Tibial nerve (tissue), 4 donors: ENCODE measurements around the gene NKIRAS2. TPM values are rescaled to one million over a fixed set of nuclear protein-coding genes. Genes with fewer than 3 reads are reported as not detected.

ENCODE experiments used
- DNase-seq, 2 donors: peaks; one replicate each; pipeline ENCODE4 v3.0.0-alpha.2; 2019; ENCODE audit warnings: low spot score in 2 of 2
- H3K27ac ChIP-seq, 4 donors: fragments of 200-600 bp; sonication (generic) in 3 of 4; one replicate each; pipeline ENCODE4 v1.5.1; 2017 to 2019; ENCODE audit warnings: mild to moderate bottlenecking in 1 of 4
- H3K27me3 ChIP-seq, 2 donors: fragments of 200-600 bp; sonication (generic) in 1 of 2; one replicate each; pipeline versions ENCODE4 v1.5.1 to v1.6.0; 2017 to 2019
- H3K36me3 ChIP-seq, 3 donors: fragments of 200-600 bp; sonication (generic); one replicate each; pipeline ENCODE4 v1.5.1; 2018 to 2019
- H3K4me1 ChIP-seq, 4 donors: fragments of 200-600 bp; sonication (generic) in 3 of 4; one replicate each; pipeline ENCODE4 v1.5.1; 2017 to 2019
- H3K4me3 ChIP-seq, 4 donors: fragments of 200-600 bp; sonication (generic) in 3 of 4; one replicate each; pipeline ENCODE4 v1.5.1; 2017 to 2019; ENCODE audit warnings: mild to moderate bottlenecking in 1 of 4, moderate library complexity in 1 of 4
- H3K9me3 ChIP-seq, 4 donors: fragments of 200-600 bp; sonication (generic) in 3 of 4; one replicate each; pipeline ENCODE4 v1.5.1; 2017 to 2019
- CTCF ChIP-seq, 5 experiments: fragments of 200-600 bp in 3 of 5; fragments of 450-650 bp in 2 of 5; sonication (generic) in 3 of 5; IDR thresholded peaks; one replicate each; pipeline ENCODE4 v1.5.1; 2016 to 2019; ENCODE audit warnings: antibody characterized with exemption in 5 of 5, mild to moderate bottlenecking in 3 of 5, moderate library complexity in 2 of 5
- EP300 ChIP-seq, 2 donors: sonication (generic); formaldehyde crosslinking; IDR thresholded peaks; one replicate each; pipeline ENCODE4 v1.6.1; 2017; ENCODE audit warnings: antibody characterized with exemption in 2 of 2, mild to moderate bottlenecking in 1 of 2
- POLR2A ChIP-seq, 2 donors: fragments of 450-650 bp; IDR thresholded peaks; one replicate each; pipeline ENCODE4 v1.6.1; 2017; ENCODE audit warnings: antibody characterized with exemption in 2 of 2, mild to moderate bottlenecking in 2 of 2, moderate library complexity in 2 of 2
- WGBS, 2 donors: methylation state at CpG; one replicate each; pipeline ENCODE4 v1.1.5; 2018; 5-methylcytosine and 5-hydroxymethylcytosine counted together
- total RNA-seq, 4 donors: library from RNA; depleted of rRNA; stranded (reverse); fragments of >200 nt; gene quantifications; one replicate each; pipeline ENCODE4 v1.1.0, GENCODE V29; 2016

The NKIRAS2 gene
- total RNA-seq, 4 donors from 2014 or later: 17.7 to 39.9 (median 23.8) TPM

GRCh38 chr17:42023524-42024349 is 3.8 kb downstream of the NKIRAS2 start:
- Histone ChIP-seq H3K27ac (peak overlapping the region in 3 of 4 donors; percentile 53 to 80 (median 76)), H3K9me3 (no peaks in the 10 kb centered on the region), H3K4me1 (peaks cover 4 to 71% (median 29%) of the 10 kb centered on the region in 4 donors), H3K4me3 (no peak overlapping the region), H3K27me3 (no peaks in the 10 kb centered on the region), H3K36me3 (peaks cover 0 to 32% (median 14%) of the 10 kb centered on the region in 3 donors)
- WGBS, 2 donors: 77 to 86% methylated on average over 15 of the region's 15 CpGs
- peak in 1 of 2 donors; percentile 10 for DNase-seq
- TF ChIP-seq EP300 (IDR thresholded peaks at IDR 0.05): no peak
- no peak for TF ChIP-seq POLR2A (IDR thresholded peaks at IDR 0.05)
- TF ChIP-seq CTCF (IDR thresholded peaks at IDR 0.05): no peak

DNA sequence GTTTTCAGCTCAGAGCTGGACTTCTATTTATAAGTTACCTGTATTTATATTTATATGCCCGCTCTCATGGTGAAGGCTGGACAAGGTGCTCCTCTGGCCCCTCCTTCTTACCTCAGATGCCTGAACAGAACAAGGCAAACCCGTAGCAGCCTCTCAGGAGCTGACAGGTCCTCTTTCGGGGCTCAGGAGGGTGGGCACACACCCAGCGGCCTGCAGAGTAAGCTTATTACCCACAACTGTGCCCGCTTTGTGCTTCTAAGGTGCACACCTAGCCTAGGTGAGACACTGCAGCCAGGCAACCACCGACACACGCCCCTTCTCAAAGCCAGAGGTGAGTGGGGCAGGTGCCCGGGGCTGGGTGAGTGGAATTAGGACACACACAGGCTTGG is 5.3 kb downstream of the NKIRAS2 start:
- no peak for DNase-seq
- 63 to 71% methylated on average over 8 of the region's 8 CpGs for WGBS, 2 donors
- peak overlapping the region in 3 of 4 donors; percentile 53 to 80 (median 76) for H3K27ac ChIP-seq
- H3K36me3 ChIP-seq: peaks cover 0 to 34% (median 14%) of the 10 kb centered on the region in 3 donors
- peaks cover 4 to 65% (median 27%) of the 10 kb centered on the region in 4 donors for H3K4me1 ChIP-seq
- no peaks in the 10 kb centered on the region for H3K27me3 ChIP-seq
- H3K9me3 ChIP-seq: no peaks in the 10 kb centered on the region
- H3K4me3 ChIP-seq: no peak overlapping the region
- TF ChIP-seq CTCF (IDR thresholded peaks at IDR 0.05): no peak
- no peak for TF ChIP-seq EP300 (IDR thresholded peaks at IDR 0.05)
- TF ChIP-seq POLR2A (IDR thresholded peaks at IDR 0.05): no peak

- H3K4me3 ChIP-seq: no peak overlapping the region
- no peak for DNase-seq
- no peak for TF ChIP-seq POLR2A (IDR thresholded peaks at IDR 0.05)
- no peak for TF ChIP-seq EP300 (IDR thresholded peaks at IDR 0.05)
- WGBS, 2 donors: 89 to 97% methylated on average over 3 of the region's 3 CpGs
- H3K9me3 ChIP-seq: no peaks in the 10 kb centered on the region
- peaks cover 0 to 34% (median 14%) of the 10 kb centered on the region in 3 donors for H3K36me3 ChIP-seq
- H3K27ac ChIP-seq: peak overlapping the region in 1 of 4 donors; percentile 10
- no peaks in the 10 kb centered on the region for H3K27me3 ChIP-seq
- peaks cover 4 to 59% (median 21%) of the 10 kb centered on the region in 4 donors for H3K4me1 ChIP-seq
Observed at GRCh38 chr17:42025936-42026335, 6.0 kb downstream of the NKIRAS2 start.

GRCh38 chr17:42026857-42027589 is 7.1 kb downstream of the NKIRAS2 start:
- peaks cover 0 to 48% (median 15%) of the 10 kb centered on the region in 4 donors for H3K4me1 ChIP-seq
- no peak for TF ChIP-seq EP300 (IDR thresholded peaks at IDR 0.05)
- TF ChIP-seq CTCF (IDR thresholded peaks at IDR 0.05): no peak
- TF ChIP-seq POLR2A (IDR thresholded peaks at IDR 0.05): no peak
- H3K27me3 ChIP-seq: no peaks in the 10 kb centered on the region
- peaks cover 0 to 29% (median 14%) of the 10 kb centered on the region in 3 donors for H3K36me3 ChIP-seq
- no peak for DNase-seq
- no peak overlapping the region for H3K27ac ChIP-seq
- H3K4me3 ChIP-seq: no peak overlapping the region
- 37 to 44% methylated on average over 15 to 16 of the region's 17 CpGs for WGBS, 2 donors
- no peaks in the 10 kb centered on the region for H3K9me3 ChIP-seq

DNA sequence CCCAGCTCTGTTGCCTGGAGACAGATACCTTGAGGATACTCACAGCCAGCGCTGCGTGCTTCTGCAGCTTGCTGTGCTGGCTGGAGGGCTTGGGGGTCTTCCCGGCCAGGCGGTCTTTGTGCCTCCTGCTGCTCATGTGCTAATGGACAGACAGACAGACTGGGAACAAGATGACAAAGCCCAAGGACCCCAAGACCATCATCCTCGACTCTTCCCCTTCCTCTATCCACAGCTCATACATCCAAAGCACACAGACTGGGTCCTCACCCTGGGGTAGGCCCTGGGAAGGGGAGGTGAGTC is 7.7 kb downstream of the NKIRAS2 start:
- Histone ChIP-seq H3K27ac (no peak overlapping the region), H3K4me3 (no peak overlapping the region), H3K4me1 (peaks cover 0 to 44% (median 15%) of the 10 kb centered on the region in 4 donors), H3K36me3 (peaks cover 0 to 24% (median 10%) of the 10 kb centered on the region in 3 donors), H3K27me3 (no peaks in the 10 kb centered on the region), H3K9me3 (no peaks in the 10 kb centered on the region)
- DNase-seq: no peak
- 33 to 59% methylated on average over 1 to 5 of the region's 5 CpGs for whole genome bisulfite sequencing, 2 donors
- TF ChIP-seq EP300 (IDR thresholded peaks at IDR 0.05) (no peak), CTCF (IDR thresholded peaks at IDR 0.05) (no peak), POLR2A (IDR thresholded peaks at IDR 0.05) (no peak)
